Measurements from ENCODE around the gene PCGF1.
"Not testable (repeated sequence)": the region's sequence is repeated elsewhere in the genome, so short reads cannot be mapped to it uniquely, and the experiment has no call there.

DNA sequence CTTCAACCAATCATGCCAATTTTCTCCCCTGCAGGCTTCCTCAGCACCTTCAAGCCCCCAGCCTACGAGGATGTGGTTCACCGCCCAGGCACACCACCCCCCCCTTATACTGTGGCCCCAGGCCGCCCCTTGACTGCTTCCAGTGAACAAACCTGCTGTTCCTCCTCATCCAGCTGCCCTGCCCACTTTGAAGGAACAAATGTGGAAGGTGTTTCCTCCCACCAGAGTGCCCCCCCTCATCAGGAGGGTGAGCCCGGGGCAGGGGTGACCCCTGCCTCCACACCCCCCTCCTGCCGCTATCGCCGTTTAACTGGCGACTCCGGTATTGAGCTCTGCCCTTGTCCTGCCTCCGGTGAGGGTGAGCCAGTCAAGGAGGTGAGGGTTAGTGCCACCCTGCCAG lies 47.3 kb downstream of the PCGF1 start:
- TF ChIP-seq NCOA1 (IDR thresholded peaks at IDR 0.05; ENCODE audit: low read depth); TBL1XR1 (IDR thresholded peaks at IDR 0.05; ENCODE audit: low read length in 2 of 2); EZH2 (IDR thresholded peaks at IDR 0.05; ENCODE audit: borderline replicate concordance, low read depth, low read length); ZNF551 (CRISPR knock-in tag; IDR thresholded peaks at IDR 0.05); SREBF2 (CRISPR knock-in tag; IDR thresholded peaks at IDR 0.05); SP1 (CRISPR knock-in tag; IDR thresholded peaks at IDR 0.05); HOMEZ (CRISPR knock-in tag; IDR thresholded peaks at IDR 0.05); TAF1 (IDR thresholded peaks at IDR 0.05; ENCODE audit: control insufficient read depth, extremely low read depth, insufficient read depth, low read length, severe bottlenecking); LCOR (CRISPR knock-in tag; IDR thresholded peaks at IDR 0.05); CBX5 (IDR thresholded peaks at IDR 0.05; ENCODE audit: borderline replicate concordance, low read depth); TEAD4 (IDR thresholded peaks at IDR 0.05; ENCODE audit: low read length); TEAD4 (CRISPR knock-in tag; IDR thresholded peaks at IDR 0.05; ENCODE audit: borderline replicate concordance): not testable (repeated sequence)
- TF ChIP-seq, protein P1, sequence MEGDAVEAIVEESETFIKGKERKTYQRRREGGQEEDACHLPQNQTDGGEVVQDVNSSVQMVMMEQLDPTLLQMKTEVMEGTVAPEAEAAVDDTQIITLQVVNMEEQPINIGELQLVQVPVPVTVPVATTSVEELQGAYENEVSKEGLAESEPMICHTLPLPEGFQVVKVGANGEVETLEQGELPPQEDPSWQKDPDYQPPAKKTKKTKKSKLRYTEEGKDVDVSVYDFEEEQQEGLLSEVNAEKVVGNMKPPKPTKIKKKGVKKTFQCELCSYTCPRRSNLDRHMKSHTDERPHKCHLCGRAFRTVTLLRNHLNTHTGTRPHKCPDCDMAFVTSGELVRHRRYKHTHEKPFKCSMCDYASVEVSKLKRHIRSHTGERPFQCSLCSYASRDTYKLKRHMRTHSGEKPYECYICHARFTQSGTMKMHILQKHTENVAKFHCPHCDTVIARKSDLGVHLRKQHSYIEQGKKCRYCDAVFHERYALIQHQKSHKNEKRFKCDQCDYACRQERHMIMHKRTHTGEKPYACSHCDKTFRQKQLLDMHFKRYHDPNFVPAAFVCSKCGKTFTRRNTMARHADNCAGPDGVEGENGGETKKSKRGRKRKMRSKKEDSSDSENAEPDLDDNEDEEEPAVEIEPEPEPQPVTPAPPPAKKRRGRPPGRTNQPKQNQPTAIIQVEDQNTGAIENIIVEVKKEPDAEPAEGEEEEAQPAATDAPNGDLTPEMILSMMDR (IDR thresholded peaks at IDR 0.05 in 2 of 3, conservative IDR thresholded peaks at IDR 0.05 in 1 of 3; ENCODE audit: insufficient read depth in 2 of 3, low read depth in 1 of 3, low read length in 3 of 3) = not testable (repeated sequence)
- TF ChIP-seq, protein P2, sequence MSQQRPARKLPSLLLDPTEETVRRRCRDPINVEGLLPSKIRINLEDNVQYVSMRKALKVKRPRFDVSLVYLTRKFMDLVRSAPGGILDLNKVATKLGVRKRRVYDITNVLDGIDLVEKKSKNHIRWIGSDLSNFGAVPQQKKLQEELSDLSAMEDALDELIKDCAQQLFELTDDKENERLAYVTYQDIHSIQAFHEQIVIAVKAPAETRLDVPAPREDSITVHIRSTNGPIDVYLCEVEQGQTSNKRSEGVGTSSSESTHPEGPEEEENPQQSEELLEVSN (IDR thresholded peaks at IDR 0.05; ENCODE audit: borderline replicate concordance in 1 of 2, extremely low read depth in 1 of 2, insufficient read depth in 1 of 2, insufficient read length in 1 of 2, low read depth in 1 of 2, low read length in 1 of 2, poor library complexity in 1 of 2, severe bottlenecking in 1 of 2) = not testable (repeated sequence)

All from K562 (cell line).